ENCODE measurements around the gene FOXL2.

GRCh38 chr3:138950006-138950644 is 3.2 kb upstream of the FOXL2 start:
- TF ChIP-seq CTCF (IDR thresholded peaks at IDR 0.05) (no peak), EP300 (IDR thresholded peaks at IDR 0.05) (no peak), POLR2A (IDR thresholded peaks at IDR 0.05) (no peak)
